ENCODE measurements around the gene ENOPH1. TPM values are rescaled to one million over a fixed set of nuclear protein-coding genes. Genes with fewer than 3 reads are reported as not detected.

The ENOPH1 gene
- total and polyA plus RNA-seq, 2 donors (not counting 1 experiment from before 2014, with no cell fraction given), result 17.1 to 43.6 TPM

- Histone ChIP-seq H3K4me2 (ENCODE audit: extremely low read depth, insufficient read depth, low read length) (peak overlapping the region; percentile 99), H3K79me2 (ENCODE audit: control insufficient read depth, insufficient read depth, low read length) (peaks cover 77% of the 10 kb centered on the region), H3K36me3 (ENCODE audit: control insufficient read depth, insufficient read depth, low read length) (peaks cover 20% of the 10 kb centered on the region), H3K4me3 (replicated peaks in 1 of 4; ENCODE audit: control extremely low read depth in 1 of 4, insufficient read depth in 1 of 4, low read depth in 3 of 4, low read length in 4 of 4) (peak overlapping the region; percentile 90 to 99 (median 96)), H2AFZ (ENCODE audit: low read length) (no peak overlapping the region), H3K9ac (ENCODE audit: insufficient read depth, low read length) (peak overlapping the region; percentile 87), H3K9me3 (ENCODE audit: control insufficient read depth, insufficient read depth, low read depth, low read length) (no peaks in the 10 kb centered on the region), H4K20me1 (ENCODE audit: control insufficient read depth, extremely low read depth, insufficient read depth, low read length) (peaks cover 29% of the 10 kb centered on the region), H3K4me1 (ENCODE audit: control insufficient read depth, extremely low read depth, insufficient read depth, low read length) (peaks cover 14% of the 10 kb centered on the region), H3K27ac (ENCODE audit: insufficient read depth, low read length) (peak overlapping the region; percentile 94), H3K27me3 (ENCODE audit: control insufficient read depth, insufficient read depth, low read length) (no peaks in the 10 kb centered on the region)
- TF ChIP-seq EZH2 (IDR thresholded peaks at IDR 0.05; ENCODE audit: low read length, missing control alignments), result no peak
- TF ChIP-seq CTCF (conservative IDR thresholded peaks at IDR 0.05 in 1 of 2, IDR thresholded peaks at IDR 0.05 in 1 of 2; ENCODE audit: low read depth in 1 of 2, low read length in 2 of 2), result no peak
- no peak for DNase-seq (ENCODE audit: low read depth in 2 of 2)
These were observed 1.8 kb upstream of the ENOPH1 start for GRCh38 chr4:82428526-82428968.

GRCh38 chr4:82428969-82429727, 1.2 kb upstream of the ENOPH1 start:
- Histone ChIP-seq H3K4me3 (replicated peaks in 1 of 4; ENCODE audit: control extremely low read depth in 1 of 4, insufficient read depth in 1 of 4, low read depth in 3 of 4, low read length in 4 of 4) (peak overlapping the region; percentile 90 to 99 (median 96)), H3K9ac (ENCODE audit: insufficient read depth, low read length) (peak overlapping the region; percentile 98), H4K20me1 (ENCODE audit: control insufficient read depth, extremely low read depth, insufficient read depth, low read length) (peaks cover 29% of the 10 kb centered on the region), H3K4me2 (ENCODE audit: extremely low read depth, insufficient read depth, low read length) (peak overlapping the region; percentile 48), H3K27ac (ENCODE audit: insufficient read depth, low read length) (peak overlapping the region; percentile 94), H3K9me3 (ENCODE audit: control insufficient read depth, insufficient read depth, low read depth, low read length) (no peaks in the 10 kb centered on the region), H3K27me3 (ENCODE audit: control insufficient read depth, insufficient read depth, low read length) (no peaks in the 10 kb centered on the region), H3K36me3 (ENCODE audit: control insufficient read depth, insufficient read depth, low read length) (peaks cover 17% of the 10 kb centered on the region), H2AFZ (ENCODE audit: low read length) (peak overlapping the region; percentile 81), H3K79me2 (ENCODE audit: control insufficient read depth, insufficient read depth, low read length) (peaks cover 83% of the 10 kb centered on the region), H3K4me1 (ENCODE audit: control insufficient read depth, extremely low read depth, insufficient read depth, low read length) (peaks cover 11% of the 10 kb centered on the region)
- peak; percentile 78 to 90 for DNase-seq (ENCODE audit: low read depth in 2 of 2)
- TF ChIP-seq EZH2 (IDR thresholded peaks at IDR 0.05; ENCODE audit: low read length, missing control alignments), result no peak
- TF ChIP-seq CTCF (conservative IDR thresholded peaks at IDR 0.05 in 1 of 2, IDR thresholded peaks at IDR 0.05 in 1 of 2; ENCODE audit: low read depth in 1 of 2, low read length in 2 of 2), result peak; percentile 46 to 81

GRCh38 chr4:82429728-82430192, 630 bp upstream of the ENOPH1 start:
- H3K4me3 ChIP-seq (replicated peaks in 1 of 4; ENCODE audit: control extremely low read depth in 1 of 4, insufficient read depth in 1 of 4, low read depth in 3 of 4, low read length in 4 of 4), result peak overlapping the region; percentile 74 to 97 (median 76)
- peaks cover 9% of the 10 kb centered on the region for H3K4me1 ChIP-seq (ENCODE audit: control insufficient read depth, extremely low read depth, insufficient read depth, low read length)
- H3K27ac ChIP-seq (ENCODE audit: insufficient read depth, low read length), result peak overlapping the region; percentile 94
- H2AFZ ChIP-seq (ENCODE audit: low read length), result peak overlapping the region; percentile 81
- no peak for TF ChIP-seq CTCF (conservative IDR thresholded peaks at IDR 0.05 in 1 of 2, IDR thresholded peaks at IDR 0.05 in 1 of 2; ENCODE audit: low read depth in 1 of 2, low read length in 2 of 2)
- no peak for TF ChIP-seq EZH2 (IDR thresholded peaks at IDR 0.05; ENCODE audit: low read length, missing control alignments)
- peak; percentile 43 to 48 for DNase-seq (ENCODE audit: low read depth in 2 of 2)
- peaks cover 83% of the 10 kb centered on the region for H3K79me2 ChIP-seq (ENCODE audit: control insufficient read depth, insufficient read depth, low read length)
- H3K27me3 ChIP-seq (ENCODE audit: control insufficient read depth, insufficient read depth, low read length), result no peaks in the 10 kb centered on the region
- peaks cover 29% of the 10 kb centered on the region for H4K20me1 ChIP-seq (ENCODE audit: control insufficient read depth, extremely low read depth, insufficient read depth, low read length)
- H3K36me3 ChIP-seq (ENCODE audit: control insufficient read depth, insufficient read depth, low read length), result peaks cover 12% of the 10 kb centered on the region
- H3K4me2 ChIP-seq (ENCODE audit: extremely low read depth, insufficient read depth, low read length), result peak overlapping the region; percentile 48
- H3K9me3 ChIP-seq (ENCODE audit: control insufficient read depth, insufficient read depth, low read depth, low read length), result no peaks in the 10 kb centered on the region
- peak overlapping the region; percentile 98 for H3K9ac ChIP-seq (ENCODE audit: insufficient read depth, low read length)

Measured in fibroblast of lung (primary cell).